K562 (cell line): ENCODE data around the gene EVL. TPM values are rescaled to one million over a fixed set of nuclear protein-coding genes. Genes with fewer than 3 reads are reported as not detected.
A peak's percentile ranks its signal among the peaks of the same experiment; 100 is the strongest.

Experiments used
- BRD4 ChIP-seq: fragments of 200-600 bp; sonication (generic); IDR thresholded peaks from 2 replicates; pipeline ENCODE4 v1.6.1; 2017; ENCODE audit warnings: inconsistent platforms
- ETV5 ChIP-seq: sonication (generic); formaldehyde crosslinking; IDR thresholded peaks from 2 replicates; pipeline ENCODE4 v1.4.0; 2020; ENCODE audit warnings: low read depth, mild to moderate bottlenecking, missing genetic modification reagents
- EWSR1 ChIP-seq: fragments of 450-650 bp; IDR thresholded peaks from 2 replicates; pipeline ENCODE4 v1.6.1; 2018; ENCODE audit warnings: borderline replicate concordance, mild to moderate bottlenecking, low read depth, moderate library complexity; ENCODE audit not compliant: partially characterized antibody
- HDAC3 ChIP-seq: fragments of 450-650 bp; IDR thresholded peaks from 2 replicates; pipeline ENCODE4 v1.6.1; 2018; ENCODE audit warnings: borderline replicate concordance, mild to moderate bottlenecking, moderate library complexity; ENCODE audit not compliant: partially characterized antibody
- ILK ChIP-seq: fragments of 450-650 bp; IDR thresholded peaks from 2 replicates; pipeline ENCODE4 v1.6.1; 2016; ENCODE audit warnings: missing genetic modification characterization, low read depth, mild to moderate bottlenecking, missing compliant biosample characterization, moderate library complexity, borderline replicate concordance
- MTA3 ChIP-seq: fragments of 450-650 bp; formaldehyde crosslinking; IDR thresholded peaks from 2 replicates; pipeline ENCODE4 v1.6.1; 2017; ENCODE audit warnings: mild to moderate bottlenecking, borderline replicate concordance
- NCOA2 ChIP-seq, 2 experiments: fragments of 450-650 bp; IDR thresholded peaks; 2 replicates each; pipeline ENCODE4 v1.6.1; 2018; ENCODE audit warnings: mild to moderate bottlenecking in 2 of 2, moderate library complexity in 1 of 2; ENCODE audit not compliant: partially characterized antibody in 2 of 2
- PTRF ChIP-seq: fragments of 450-650 bp; IDR thresholded peaks from 2 replicates; pipeline ENCODE4 v1.6.1; 2016; ENCODE audit warnings: mild to moderate bottlenecking, missing genetic modification characterization, missing compliant biosample characterization
- TARDBP ChIP-seq: fragments of 450-650 bp; IDR thresholded peaks from 2 replicates; pipeline ENCODE4 v1.6.1; 2016
- VEZF1 ChIP-seq: fragments of 200-800 bp; sonication (Bioruptor generic); IDR thresholded peaks from 2 replicates; pipeline ENCODE4 v1.6.1; 2017; ENCODE audit warnings: missing genetic modification characterization, missing compliant biosample characterization
- ZNF217 ChIP-seq: sonication (generic); formaldehyde crosslinking; IDR thresholded peaks from 2 replicates; pipeline ENCODE4 v1.8.0; 2022; ENCODE audit warnings: mild to moderate bottlenecking, missing genetic modification reagents
- ZNF282 ChIP-seq: sonication (generic); formaldehyde crosslinking; IDR thresholded peaks from 2 replicates; pipeline ENCODE4 v1.8.1; 2023; ENCODE audit warnings: missing genetic modification reagents
- polyA plus RNA-seq, 8 experiments: library from polyadenylated mRNA; depleted of rRNA in 4 of 8; stranded (reverse) in 5 of 8; unstranded in 3 of 8; fragments of >200 nt; fragmentation: Nextera tagmentation in 2 of 8; fragmentation: Illumina TruSeq in 1 of 8; extraction: Ambion mirVana in 2 of 8; extraction: Trizol in 1 of 8; gene quantifications; 2 replicates each; pipeline versions ENCODE4 v1.2.1 to v1.2.3, GENCODE V29; 2011 to 2014; ENCODE audit warnings: inconsistent platforms in 1 of 8, missing spikeins in 1 of 8
- total RNA-seq, 7 experiments: library from RNA; depleted of rRNA in 6 of 7; stranded (reverse); fragments of >200 nt in 6 of 7; fragmentation: Illumina TruSeq in 2 of 7; extraction: Trizol in 2 of 7; gene quantifications; 2 replicates each; pipeline versions ENCODE4 v1.2.1 to v1.2.3, GENCODE V29; 2011 to 2021; ENCODE audit warnings: low replicate concordance in 1 of 7
- TF ChIP-seq, protein P1 (sequence below): fragments of 450-650 bp; IDR thresholded peaks from 2 replicates; pipeline ENCODE4 v1.6.1; 2016; ENCODE audit warnings: mild to moderate bottlenecking, moderate library complexity
- TF ChIP-seq, protein P2 (sequence below): sonication (generic); formaldehyde crosslinking; IDR thresholded peaks from 2 replicates; pipeline ENCODE4 v1.8.0; 2022; ENCODE audit warnings: missing genetic modification reagents, mild to moderate bottlenecking, moderate library complexity, borderline replicate concordance

The EVL gene
- total and polyA plus RNA-seq, 9 of the 15 experiments (the other 6 are each of a cell fraction or from before 2014, with no cell fraction given) = 2.9 to 43.4 (median 23.9) TPM

DNA sequence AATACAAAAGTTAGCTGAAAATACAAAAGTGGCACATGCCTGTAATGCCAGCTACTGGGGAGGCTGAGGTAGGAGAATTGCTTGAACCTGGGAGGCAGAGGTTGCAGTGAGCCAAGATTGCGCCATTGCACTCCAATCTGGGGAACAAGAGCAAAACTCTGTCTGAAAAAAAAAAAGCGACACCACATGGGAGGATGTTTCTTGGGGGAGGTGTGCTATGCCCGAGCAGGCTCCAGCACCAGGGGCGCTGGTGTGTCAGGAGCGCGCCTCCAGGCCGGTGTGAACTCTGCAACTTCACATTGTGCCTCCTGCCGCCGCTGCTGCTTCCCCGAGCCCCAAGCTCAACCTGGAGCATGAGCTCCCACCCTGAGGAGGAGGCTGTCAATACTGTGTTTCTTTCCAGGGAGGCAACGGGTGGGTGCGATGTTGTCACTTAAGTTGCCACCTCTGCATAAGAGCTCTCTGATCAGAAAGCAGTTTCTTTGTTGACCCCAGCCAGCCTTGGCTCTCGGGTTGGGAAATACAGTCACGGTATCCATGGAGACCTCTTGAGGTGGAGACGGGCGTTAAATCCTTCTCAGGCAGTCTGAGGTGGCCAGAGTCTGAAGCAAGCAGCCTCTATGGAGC lies 75.3 kb downstream of the EVL start (continued):
- TF ChIP-seq, protein P1, sequence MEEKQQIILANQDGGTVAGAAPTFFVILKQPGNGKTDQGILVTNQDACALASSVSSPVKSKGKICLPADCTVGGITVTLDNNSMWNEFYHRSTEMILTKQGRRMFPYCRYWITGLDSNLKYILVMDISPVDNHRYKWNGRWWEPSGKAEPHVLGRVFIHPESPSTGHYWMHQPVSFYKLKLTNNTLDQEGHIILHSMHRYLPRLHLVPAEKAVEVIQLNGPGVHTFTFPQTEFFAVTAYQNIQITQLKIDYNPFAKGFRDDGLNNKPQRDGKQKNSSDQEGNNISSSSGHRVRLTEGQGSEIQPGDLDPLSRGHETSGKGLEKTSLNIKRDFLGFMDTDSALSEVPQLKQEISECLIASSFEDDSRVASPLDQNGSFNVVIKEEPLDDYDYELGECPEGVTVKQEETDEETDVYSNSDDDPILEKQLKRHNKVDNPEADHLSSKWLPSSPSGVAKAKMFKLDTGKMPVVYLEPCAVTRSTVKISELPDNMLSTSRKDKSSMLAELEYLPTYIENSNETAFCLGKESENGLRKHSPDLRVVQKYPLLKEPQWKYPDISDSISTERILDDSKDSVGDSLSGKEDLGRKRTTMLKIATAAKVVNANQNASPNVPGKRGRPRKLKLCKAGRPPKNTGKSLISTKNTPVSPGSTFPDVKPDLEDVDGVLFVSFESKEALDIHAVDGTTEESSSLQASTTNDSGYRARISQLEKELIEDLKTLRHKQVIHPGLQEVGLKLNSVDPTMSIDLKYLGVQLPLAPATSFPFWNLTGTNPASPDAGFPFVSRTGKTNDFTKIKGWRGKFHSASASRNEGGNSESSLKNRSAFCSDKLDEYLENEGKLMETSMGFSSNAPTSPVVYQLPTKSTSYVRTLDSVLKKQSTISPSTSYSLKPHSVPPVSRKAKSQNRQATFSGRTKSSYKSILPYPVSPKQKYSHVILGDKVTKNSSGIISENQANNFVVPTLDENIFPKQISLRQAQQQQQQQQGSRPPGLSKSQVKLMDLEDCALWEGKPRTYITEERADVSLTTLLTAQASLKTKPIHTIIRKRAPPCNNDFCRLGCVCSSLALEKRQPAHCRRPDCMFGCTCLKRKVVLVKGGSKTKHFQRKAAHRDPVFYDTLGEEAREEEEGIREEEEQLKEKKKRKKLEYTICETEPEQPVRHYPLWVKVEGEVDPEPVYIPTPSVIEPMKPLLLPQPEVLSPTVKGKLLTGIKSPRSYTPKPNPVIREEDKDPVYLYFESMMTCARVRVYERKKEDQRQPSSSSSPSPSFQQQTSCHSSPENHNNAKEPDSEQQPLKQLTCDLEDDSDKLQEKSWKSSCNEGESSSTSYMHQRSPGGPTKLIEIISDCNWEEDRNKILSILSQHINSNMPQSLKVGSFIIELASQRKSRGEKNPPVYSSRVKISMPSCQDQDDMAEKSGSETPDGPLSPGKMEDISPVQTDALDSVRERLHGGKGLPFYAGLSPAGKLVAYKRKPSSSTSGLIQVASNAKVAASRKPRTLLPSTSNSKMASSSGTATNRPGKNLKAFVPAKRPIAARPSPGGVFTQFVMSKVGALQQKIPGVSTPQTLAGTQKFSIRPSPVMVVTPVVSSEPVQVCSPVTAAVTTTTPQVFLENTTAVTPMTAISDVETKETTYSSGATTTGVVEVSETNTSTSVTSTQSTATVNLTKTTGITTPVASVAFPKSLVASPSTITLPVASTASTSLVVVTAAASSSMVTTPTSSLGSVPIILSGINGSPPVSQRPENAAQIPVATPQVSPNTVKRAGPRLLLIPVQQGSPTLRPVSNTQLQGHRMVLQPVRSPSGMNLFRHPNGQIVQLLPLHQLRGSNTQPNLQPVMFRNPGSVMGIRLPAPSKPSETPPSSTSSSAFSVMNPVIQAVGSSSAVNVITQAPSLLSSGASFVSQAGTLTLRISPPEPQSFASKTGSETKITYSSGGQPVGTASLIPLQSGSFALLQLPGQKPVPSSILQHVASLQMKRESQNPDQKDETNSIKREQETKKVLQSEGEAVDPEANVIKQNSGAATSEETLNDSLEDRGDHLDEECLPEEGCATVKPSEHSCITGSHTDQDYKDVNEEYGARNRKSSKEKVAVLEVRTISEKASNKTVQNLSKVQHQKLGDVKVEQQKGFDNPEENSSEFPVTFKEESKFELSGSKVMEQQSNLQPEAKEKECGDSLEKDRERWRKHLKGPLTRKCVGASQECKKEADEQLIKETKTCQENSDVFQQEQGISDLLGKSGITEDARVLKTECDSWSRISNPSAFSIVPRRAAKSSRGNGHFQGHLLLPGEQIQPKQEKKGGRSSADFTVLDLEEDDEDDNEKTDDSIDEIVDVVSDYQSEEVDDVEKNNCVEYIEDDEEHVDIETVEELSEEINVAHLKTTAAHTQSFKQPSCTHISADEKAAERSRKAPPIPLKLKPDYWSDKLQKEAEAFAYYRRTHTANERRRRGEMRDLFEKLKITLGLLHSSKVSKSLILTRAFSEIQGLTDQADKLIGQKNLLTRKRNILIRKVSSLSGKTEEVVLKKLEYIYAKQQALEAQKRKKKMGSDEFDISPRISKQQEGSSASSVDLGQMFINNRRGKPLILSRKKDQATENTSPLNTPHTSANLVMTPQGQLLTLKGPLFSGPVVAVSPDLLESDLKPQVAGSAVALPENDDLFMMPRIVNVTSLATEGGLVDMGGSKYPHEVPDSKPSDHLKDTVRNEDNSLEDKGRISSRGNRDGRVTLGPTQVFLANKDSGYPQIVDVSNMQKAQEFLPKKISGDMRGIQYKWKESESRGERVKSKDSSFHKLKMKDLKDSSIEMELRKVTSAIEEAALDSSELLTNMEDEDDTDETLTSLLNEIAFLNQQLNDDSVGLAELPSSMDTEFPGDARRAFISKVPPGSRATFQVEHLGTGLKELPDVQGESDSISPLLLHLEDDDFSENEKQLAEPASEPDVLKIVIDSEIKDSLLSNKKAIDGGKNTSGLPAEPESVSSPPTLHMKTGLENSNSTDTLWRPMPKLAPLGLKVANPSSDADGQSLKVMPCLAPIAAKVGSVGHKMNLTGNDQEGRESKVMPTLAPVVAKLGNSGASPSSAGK = peak; percentile 56
- TF ChIP-seq TARDBP (no peak), PTRF (no peak), ZNF282 (CRISPR knock-in tag) (no peak), ETV5 (CRISPR knock-in tag) (0 out of 2 replicates have a peak, but pooled peaks have one; percentile 33), NCOA2 (IDR thresholded peaks at IDR 0.05; ENCODE audit: partially characterized antibody in 2 of 2) (no peak), BRD4 (no peak), MTA3 (no peak), EWSR1 (no peak), ILK (no peak), VEZF1 (peak; percentile 44; the same call in 1 of the 2 replicates), HDAC3 (no peak), ZNF217 (CRISPR knock-in tag) (no peak)
- TF ChIP-seq, protein P2, sequence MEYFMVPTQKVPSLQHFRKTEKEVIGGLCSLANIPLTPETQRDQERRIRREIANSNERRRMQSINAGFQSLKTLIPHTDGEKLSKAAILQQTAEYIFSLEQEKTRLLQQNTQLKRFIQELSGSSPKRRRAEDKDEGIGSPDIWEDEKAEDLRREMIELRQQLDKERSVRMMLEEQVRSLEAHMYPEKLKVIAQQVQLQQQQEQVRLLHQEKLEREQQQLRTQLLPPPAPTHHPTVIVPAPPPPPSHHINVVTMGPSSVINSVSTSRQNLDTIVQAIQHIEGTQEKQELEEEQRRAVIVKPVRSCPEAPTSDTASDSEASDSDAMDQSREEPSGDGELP (CRISPR knock-in tag) = peak; percentile 75; the same call in 1 of the 2 replicates
